Panc1 (cell line): ENCODE data around the gene PRAMEF4. TPM values are rescaled to one million over a fixed set of nuclear protein-coding genes. Genes with fewer than 3 reads are reported as not detected.
"Not testable (repeated sequence)": the region's sequence is repeated elsewhere in the genome, so short reads cannot be mapped to it uniquely, and the experiment has no call there.

Experiments used
- ATAC-seq: fragments of 200-7000 bp; cut with Tn5 transposase; 2 replicates; pipeline ENCODE4 v1.9.1; 2020; ENCODE audit warnings: mild to moderate bottlenecking, moderate library complexity
- BruUV-seq: library from RNA; stranded (reverse); fragments of 400-500 nt; replicated peaks from 2 replicates; lab custom pipeline; 2021; lab: Mats Ljungman, UMichigan
- CTCF ChIA-PET: fragments of 300-600 bp; sonication (Branson Sonifier 250); formaldehyde crosslinking; loops from one replicate; lab custom pipeline; 2022; ENCODE audit warnings: antibody characterized with exemption; lab: Charles Lee
- POLR2A ChIA-PET: fragments of 300-600 bp; sonication (Branson Sonifier 250); formaldehyde crosslinking; loops from one replicate; lab custom pipeline; 2022; ENCODE audit warnings: antibody characterized with exemption; lab: Charles Lee
- DNase-seq: peaks from one replicate; pipeline ENCODE4 v3.0.0-alpha.2; 2010; ENCODE audit warnings: low read depth, low spot score
- H3K27ac ChIP-seq: 2 replicates; pipeline ENCODE4 v1.5.1; 2011; ENCODE audit warnings: mild to moderate bottlenecking, low read length, inconsistent platforms
- H3K27me3 ChIP-seq: fragments of 200-500 bp; sonication (Bioruptor generic); 2 replicates; pipeline ENCODE4 v1.6.0; 2014; ENCODE audit warnings: low read length, inconsistent platforms; ENCODE audit not compliant: control insufficient read depth, insufficient read depth
- H3K36me3 ChIP-seq: fragments of 200-500 bp; sonication (Bioruptor generic); 2 replicates; pipeline ENCODE4 v1.5.1; 2014; ENCODE audit warnings: inconsistent platforms, mild to moderate bottlenecking, low read length, moderate library complexity; ENCODE audit not compliant: control insufficient read depth, insufficient read depth
- H3K4me1 ChIP-seq: 2 replicates; pipeline ENCODE4 v1.5.1; 2011; ENCODE audit warnings: inconsistent platforms, mild to moderate bottlenecking, low read length, moderate library complexity; ENCODE audit not compliant: control insufficient read depth, insufficient read depth
- H3K4me3 ChIP-seq, 2 experiments: 2 replicates each; pipeline ENCODE4 v1.5.1; 2011 to 2012; ENCODE audit warnings: low read depth in 2 of 2, low read length in 2 of 2, mild to moderate bottlenecking in 2 of 2, inconsistent platforms in 1 of 2, moderate library complexity in 1 of 2
- H3K9me3 ChIP-seq: fragments of 200-500 bp; sonication (Bioruptor generic); 2 replicates; pipeline ENCODE4 v1.5.1; 2014; ENCODE audit warnings: low read depth, mild to moderate bottlenecking, inconsistent platforms, low read length, moderate library complexity; ENCODE audit not compliant: control insufficient read depth, insufficient read depth
- in situ Hi-C: cut with HindIII; loops from 2 replicates; pipeline ENCODE4 v1.10.0; 2016; ENCODE audit warnings: low sequenced_read_pairs, low pct_unique_long_range_greater_than_20kb
- intact Hi-C: fragments of 100-400 bp; cut with micrococcal nuclease; formaldehyde crosslinking; loops from one replicate; pipeline ENCODE4 v1.10.0; 2022; ENCODE audit not compliant: unreplicated experiment
- total RNA-seq: library from RNA; stranded (reverse); gene quantifications from one replicate; pipeline ENCODE4 v1.2.1, GENCODE V29; 2021; ENCODE audit not compliant: unreplicated experiment

Gene PRAMEF4
- total RNA-seq, 1 experiment from 2014 or later: not detected

DNA sequence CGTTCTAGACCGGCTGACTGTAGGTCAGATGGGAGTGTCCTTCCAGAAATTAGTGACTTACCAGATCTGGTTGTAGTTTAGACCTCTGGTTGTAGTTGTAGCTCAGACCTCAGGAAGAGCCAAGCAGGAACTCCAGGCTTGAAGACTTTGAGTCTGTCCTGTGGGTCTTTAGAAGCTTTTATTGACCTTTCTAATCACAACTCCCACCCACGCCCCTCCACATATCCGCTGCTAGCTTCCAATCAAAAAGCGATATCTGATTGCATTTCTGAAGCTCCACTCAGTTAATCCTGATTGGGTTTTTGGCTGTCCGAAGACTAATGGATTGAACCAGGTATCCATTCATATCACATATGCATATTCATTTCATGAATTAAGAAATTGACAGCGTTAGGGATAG lies 37.4 kb downstream of the PRAMEF4 start, which contains the start of gene HNRNPCL1:
Gene HNRNPCL1, minus strand, starts transcription at position 101 of the 400 bp plus-strand sequence. CDS start 431 bp downstream, outside the sequence.
- H3K27me3 ChIP-seq, in situ Hi-C loops, intact Hi-C loops, H3K27ac ChIP-seq, H3K4me3 ChIP-seq, H3K9me3 ChIP-seq, POLR2A ChIA-PET, H3K36me3 ChIP-seq, H3K4me1 ChIP-seq, DNase-seq, ATAC-seq, CTCF ChIA-PET, BruUV-seq: not testable (repeated sequence)

DNA sequence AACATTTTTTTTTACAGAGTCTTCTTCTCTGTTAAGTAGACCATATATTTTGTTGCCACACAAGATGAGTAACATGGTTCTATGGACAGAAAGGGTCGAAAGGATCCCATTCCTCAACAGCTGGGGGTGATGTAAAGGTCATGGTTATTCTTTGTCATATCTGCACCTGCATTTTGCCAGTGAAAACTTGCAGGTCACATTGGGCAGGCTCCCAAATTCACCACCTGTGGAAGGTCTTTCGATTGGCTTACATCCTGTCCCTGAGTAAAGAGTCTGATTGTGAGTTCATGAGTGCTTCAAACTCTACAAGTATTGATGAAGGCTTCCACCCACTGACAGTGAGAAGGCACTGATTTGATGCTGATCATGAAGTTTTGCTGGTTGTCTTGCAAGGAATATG lies 52.8 kb downstream of the PRAMEF4 start:
- intact Hi-C loops, H3K9me3 ChIP-seq, POLR2A ChIA-PET, BruUV-seq, H3K27me3 ChIP-seq, DNase-seq, H3K27ac ChIP-seq, H3K4me1 ChIP-seq, in situ Hi-C loops, H3K36me3 ChIP-seq, CTCF ChIA-PET, ATAC-seq, H3K4me3 ChIP-seq: not testable (repeated sequence)

DNA sequence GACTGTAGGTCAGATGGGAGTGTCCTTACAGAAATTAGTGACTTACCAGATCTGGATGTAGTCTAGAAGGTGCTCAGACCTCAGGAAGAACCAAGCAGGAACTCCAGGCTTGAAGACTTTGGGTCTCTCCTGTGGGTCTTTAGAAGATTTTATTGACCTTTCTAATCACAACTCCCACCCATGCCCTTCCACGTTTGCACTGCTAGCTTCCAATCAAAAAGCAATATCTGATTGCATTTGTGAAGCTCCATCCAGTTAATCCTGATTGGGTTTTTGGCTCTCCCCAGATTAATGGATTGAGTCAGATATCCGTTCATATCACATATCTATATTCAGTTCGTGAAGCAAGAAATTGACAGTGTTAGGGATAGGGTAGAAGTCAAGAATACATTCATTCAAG lies 54.7 kb downstream of the PRAMEF4 start, which contains the start of gene PRAMEF11:
Gene PRAMEF11, minus strand, starts transcription at position 101 of the 400 bp plus-strand sequence. CDS start 2,621 bp downstream, outside the sequence.
- POLR2A ChIA-PET, intact Hi-C loops: not testable (repeated sequence)
- CTCF ChIA-PET: interaction anchor here (0.6 kb wide), 1 partner anchor 183 kb away, joined by 5 read pairs; no protein-coding TSS in a partner anchor

More for the DNA sequence above, 54.7 kb downstream of the PRAMEF4 start, which contains the start of gene PRAMEF11:
- H3K4me3 ChIP-seq, H3K4me1 ChIP-seq, in situ Hi-C loops, ATAC-seq, H3K27ac ChIP-seq, H3K27me3 ChIP-seq, H3K36me3 ChIP-seq, BruUV-seq, DNase-seq, H3K9me3 ChIP-seq: not testable (repeated sequence)

Other genes with a start within 250 kb of the PRAMEF4 start
- not detected for gene AADACL4, start 242.1 kb downstream of the PRAMEF4 start, total RNA-seq
- gene AADACL3, start 170.1 kb downstream of the PRAMEF4 start, total RNA-seq: not detected
- gene CFAP107, start 140.0 kb downstream of the PRAMEF4 start, total RNA-seq: not detected
- gene PRAMEF12, start 112.5 kb downstream of the PRAMEF4 start, total RNA-seq: not detected
- not detected for gene PRAMEF1, start 94.8 kb downstream of the PRAMEF4 start, total RNA-seq
- not detected for gene PRAMEF11, start 54.8 kb downstream of the PRAMEF4 start, total RNA-seq
- not detected for gene HNRNPCL1, start 37.5 kb downstream of the PRAMEF4 start, total RNA-seq
- gene PRAMEF2, start 29.1 kb downstream of the PRAMEF4 start, total RNA-seq: not detected
- not detected for gene PRAMEF10, start 12.1 kb upstream of the PRAMEF4 start, total RNA-seq
- gene PRAMEF7, start 30.4 kb upstream of the PRAMEF4 start, total RNA-seq: not detected
- gene PRAMEF6, start 61.4 kb upstream of the PRAMEF4 start, total RNA-seq: not detected
- gene PRAMEF27, start 170.4 kb upstream of the PRAMEF4 start, total RNA-seq: not detected
- not detected for gene HNRNPCL3, start 174.6 kb upstream of the PRAMEF4 start, total RNA-seq
- not detected for gene PRAMEF25, start 184.6 kb upstream of the PRAMEF4 start, total RNA-seq
- not detected for gene HNRNPCL2, start 230.7 kb upstream of the PRAMEF4 start, total RNA-seq